Panc1 (cell line): Measurements from ENCODE around the gene TBL1Y. TPM values are rescaled to one million over a fixed set of nuclear protein-coding genes. Genes with fewer than 3 reads are reported as not detected.
A peak's percentile ranks its signal among the peaks of the same experiment; 100 is the strongest.

ENCODE experiments used
- ATAC-seq: fragments of 200-7000 bp; cut with Tn5 transposase; 2 replicates; pipeline ENCODE4 v1.9.1; 2020; ENCODE audit warnings: mild to moderate bottlenecking, moderate library complexity
- Bru-seq: library from RNA; stranded (reverse); fragments of 400-500 nt; gene quantifications from one replicate; lab custom pipeline; 2021; lab: Mats Ljungman, UMichigan
- BruChase-seq, 2 experiments: library from RNA; stranded (reverse); fragments of 400-500 nt; gene quantifications; one replicate each; lab custom pipeline; 2021; lab: Mats Ljungman, UMichigan
- BruUV-seq: library from RNA; stranded (reverse); fragments of 400-500 nt; replicated peaks from 2 replicates; lab custom pipeline; 2021; lab: Mats Ljungman, UMichigan
- CTCF ChIA-PET: fragments of 300-600 bp; sonication (Branson Sonifier 250); formaldehyde crosslinking; loops from one replicate; lab custom pipeline; 2022; ENCODE audit warnings: antibody characterized with exemption; lab: Charles Lee
- POLR2A ChIA-PET: fragments of 300-600 bp; sonication (Branson Sonifier 250); formaldehyde crosslinking; loops from one replicate; lab custom pipeline; 2022; ENCODE audit warnings: antibody characterized with exemption; lab: Charles Lee
- DNase-seq: peaks from one replicate; pipeline ENCODE4 v3.0.0-alpha.2; 2010; ENCODE audit warnings: low read depth, low spot score
- H3K27ac ChIP-seq: 2 replicates; pipeline ENCODE4 v1.5.1; 2011; ENCODE audit warnings: mild to moderate bottlenecking, low read length, inconsistent platforms
- H3K27me3 ChIP-seq: fragments of 200-500 bp; sonication (Bioruptor generic); 2 replicates; pipeline ENCODE4 v1.6.0; 2014; ENCODE audit warnings: low read length, inconsistent platforms; ENCODE audit not compliant: control insufficient read depth, insufficient read depth
- H3K36me3 ChIP-seq: fragments of 200-500 bp; sonication (Bioruptor generic); 2 replicates; pipeline ENCODE4 v1.5.1; 2014; ENCODE audit warnings: inconsistent platforms, mild to moderate bottlenecking, low read length, moderate library complexity; ENCODE audit not compliant: control insufficient read depth, insufficient read depth
- H3K4me1 ChIP-seq: 2 replicates; pipeline ENCODE4 v1.5.1; 2011; ENCODE audit warnings: inconsistent platforms, mild to moderate bottlenecking, low read length, moderate library complexity; ENCODE audit not compliant: control insufficient read depth, insufficient read depth
- H3K4me3 ChIP-seq, 2 experiments: 2 replicates each; pipeline ENCODE4 v1.5.1; 2011 to 2012; ENCODE audit warnings: low read depth in 2 of 2, low read length in 2 of 2, mild to moderate bottlenecking in 2 of 2, inconsistent platforms in 1 of 2, moderate library complexity in 1 of 2
- H3K9me3 ChIP-seq: fragments of 200-500 bp; sonication (Bioruptor generic); 2 replicates; pipeline ENCODE4 v1.5.1; 2014; ENCODE audit warnings: low read depth, mild to moderate bottlenecking, inconsistent platforms, low read length, moderate library complexity; ENCODE audit not compliant: control insufficient read depth, insufficient read depth
- CTCF ChIP-seq: fragments of 450-650 bp; IDR thresholded peaks from 2 replicates; pipeline ENCODE4 v1.5.1; 2017; ENCODE audit warnings: mild to moderate bottlenecking
- POLR2AphosphoS5 ChIP-seq: IDR thresholded peaks from 2 replicates; pipeline ENCODE4 v1.6.1; 2012; ENCODE audit warnings: mild to moderate bottlenecking, low read depth, low read length, moderate library complexity
- REST ChIP-seq, 2 experiments: IDR thresholded peaks; 2 replicates each; pipeline ENCODE4 v1.6.1; 2011 to 2012; ENCODE audit warnings: low read depth in 2 of 2, control low read depth in 1 of 2, low read length in 1 of 2, mild to moderate bottlenecking in 1 of 2, moderate library complexity in 1 of 2; ENCODE audit not compliant: insufficient read depth in 1 of 2
- SIN3A ChIP-seq: IDR thresholded peaks from 2 replicates; pipeline ENCODE4 v1.6.1; 2012; ENCODE audit warnings: low read depth, mild to moderate bottlenecking, low read length, moderate library complexity, borderline replicate concordance; ENCODE audit not compliant: insufficient read depth
- TCF7L2 ChIP-seq: IDR thresholded peaks from 2 replicates; pipeline ENCODE4 v1.6.1; 2011; ENCODE audit warnings: mild to moderate bottlenecking, low read depth, low read length, inconsistent platforms
- in situ Hi-C: cut with HindIII; loops from 2 replicates; pipeline ENCODE4 v1.10.0; 2016; ENCODE audit warnings: low sequenced_read_pairs, low pct_unique_long_range_greater_than_20kb
- intact Hi-C: fragments of 100-400 bp; cut with micrococcal nuclease; formaldehyde crosslinking; loops from one replicate; pipeline ENCODE4 v1.10.0; 2022; ENCODE audit not compliant: unreplicated experiment
- long read RNA-seq: library from polyadenylated mRNA; unstranded; transcript quantifications from one replicate; pipeline ENCODE4 v2.0.0, GENCODE V29; 2021; ENCODE audit not compliant: unreplicated experiment
- polyA plus RNA-seq: library from polyadenylated mRNA; unstranded; fragments of >200 nt; gene quantifications from one replicate; pipeline ENCODE4 v1.2.1, GENCODE V29; 2012; ENCODE audit warnings: missing spikeins; ENCODE audit not compliant: insufficient read length
- total RNA-seq: library from RNA; stranded (reverse); gene quantifications from one replicate; pipeline ENCODE4 v1.2.1, GENCODE V29; 2021; ENCODE audit not compliant: unreplicated experiment

The TBL1Y gene
- not detected for total RNA-seq
- polyA plus RNA-seq: not detected
- Bru-seq, nascent RNA: percentile 1 among the genes with signal in this experiment
- percentile 0 among the genes with signal in this experiment for BruChase-seq, experiment 1, labeled RNA remaining after a 2-hour chase
- percentile 0 among the genes with signal in this experiment for BruChase-seq, experiment 2, labeled RNA remaining after a 6-hour chase
- long read RNA-seq: 0 reads

DNA sequence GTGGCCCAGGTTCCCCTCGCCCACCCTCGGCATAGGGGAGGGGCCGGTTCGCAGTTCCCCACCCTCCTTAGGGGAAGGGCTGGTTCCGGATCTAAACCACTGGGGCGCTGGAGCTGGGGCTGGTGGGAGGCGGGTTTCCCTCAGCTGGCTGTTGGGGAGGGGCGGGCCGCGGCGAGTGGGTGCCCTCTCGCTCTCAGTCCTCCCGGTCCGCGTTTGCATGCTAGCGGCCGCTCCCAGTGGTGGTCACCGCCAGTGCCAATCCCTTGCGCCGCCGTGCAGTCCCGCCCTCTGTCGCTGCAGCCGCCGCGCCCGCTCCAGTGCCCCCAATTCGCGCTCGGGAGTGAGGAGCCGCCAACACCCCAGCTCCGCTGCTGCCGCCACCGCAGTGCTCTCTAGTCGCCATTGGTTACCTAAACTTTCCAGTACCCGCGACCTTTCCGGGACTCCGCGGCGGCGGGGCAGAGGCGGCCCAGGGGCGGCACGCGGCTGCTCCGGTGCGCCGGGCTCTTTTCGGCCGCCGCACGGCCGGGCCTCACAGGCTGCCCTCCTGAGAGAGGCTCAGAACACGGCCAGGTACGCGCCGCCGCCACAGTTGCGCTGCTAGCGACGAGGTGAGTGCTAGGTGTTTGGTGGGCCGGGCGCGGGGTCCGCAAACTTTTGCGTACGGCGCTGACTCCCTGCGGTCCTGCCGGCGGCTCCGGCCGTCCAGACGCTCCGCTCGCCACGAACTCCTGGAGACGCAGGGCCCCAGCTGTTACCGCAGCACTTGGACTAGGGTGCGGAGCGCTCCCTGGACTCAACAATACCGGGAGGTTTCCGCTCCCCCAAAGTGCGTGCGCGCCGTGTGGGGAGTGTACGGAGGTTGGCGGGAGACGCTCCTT lies at the start of gene TBL1Y:
Gene TBL1Y, plus strand, starts transcription at position 326 of the 881 bp plus-strand sequence. CDS start 114,388 bp downstream, outside the sequence.
- no peaks in the 10 kb centered on the region for H3K9me3 ChIP-seq
- TF ChIP-seq TCF7L2 (no peak), REST (IDR thresholded peaks at IDR 0.05; ENCODE audit: insufficient read depth in 1 of 2, low read depth in 2 of 2, low read length in 1 of 2) (no peak), POLR2AphosphoS5 (no peak), CTCF (no peak), SIN3A (no peak)
- CTCF ChIA-PET: no interaction called here
- POLR2A ChIA-PET: no interaction called here
- no peaks in the 10 kb centered on the region for H3K36me3 ChIP-seq
- in situ Hi-C loops: no loop called here
- H3K27me3 ChIP-seq: no peaks in the 10 kb centered on the region
- no peaks in the 10 kb centered on the region for H3K4me1 ChIP-seq
- no TSS peak for BruUV-seq
- intact Hi-C loops: no loop called here
- no peak within 1 kb of the TSS for H3K4me3 ChIP-seq
- no peak within 1 kb of the TSS for H3K27ac ChIP-seq
- DNase-seq (no peak), ATAC-seq (no peak)

DNA sequence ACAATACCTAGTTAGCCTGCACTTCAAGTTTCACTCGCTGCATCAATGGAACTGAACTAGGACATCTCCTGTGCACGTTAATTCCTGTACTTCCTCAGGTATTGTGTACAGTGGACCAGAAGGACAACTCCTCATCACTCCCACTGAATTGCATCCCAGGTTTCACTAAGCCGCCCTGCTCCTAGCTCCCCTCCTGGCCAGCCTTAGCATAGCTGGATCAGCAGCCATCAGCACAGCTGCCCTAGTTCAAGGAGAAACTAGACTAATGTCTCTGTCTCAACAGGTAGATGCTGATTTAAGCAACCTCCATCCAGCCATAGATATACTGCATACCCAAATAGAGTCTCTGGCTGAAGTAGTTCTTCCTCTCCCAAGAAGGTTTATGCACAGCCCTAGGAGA lies 16.0 kb upstream of the TBL1Y start:
- no peak overlapping the region for H3K27ac ChIP-seq
- POLR2A ChIA-PET: no interaction called here
- BruUV-seq: no TSS peak
- H3K27me3 ChIP-seq: no peaks in the 10 kb centered on the region
- H3K4me3 ChIP-seq: no peak overlapping the region
- H3K4me1 ChIP-seq: no peaks in the 10 kb centered on the region
- in situ Hi-C loops: no loop called here
- H3K36me3 ChIP-seq: no peaks in the 10 kb centered on the region
- CTCF ChIA-PET: no interaction called here
- no peak for TF ChIP-seq TCF7L2
- ATAC-seq (no peak), DNase-seq (no peak)
- no peaks in the 10 kb centered on the region for H3K9me3 ChIP-seq
- intact Hi-C loops: no loop called here
